ENCODE results near the gene JUNB.

DNA sequence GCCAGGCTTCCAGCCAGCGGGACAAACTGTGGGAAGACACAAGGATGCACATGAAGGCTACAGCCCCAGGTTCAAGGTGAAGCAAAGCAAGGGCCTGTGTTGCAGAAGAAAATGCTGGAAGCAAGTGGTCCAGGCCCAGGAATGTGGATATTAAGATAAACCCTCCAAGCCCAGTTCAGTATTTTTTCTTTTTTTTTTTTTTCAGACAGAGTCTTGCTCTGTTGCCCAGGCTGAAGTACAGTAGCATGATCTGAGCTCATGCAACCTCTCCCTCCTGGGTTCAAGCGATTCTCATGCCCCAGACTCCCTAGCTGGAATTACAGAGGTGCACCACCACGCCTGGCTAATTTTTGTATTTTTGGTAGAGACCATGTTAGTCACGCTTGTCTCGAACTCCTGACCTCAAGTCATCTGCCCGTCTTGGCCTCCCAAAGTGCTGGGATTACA is 5.9 kb downstream of the JUNB start:
- TF ChIP-seq, protein P1, sequence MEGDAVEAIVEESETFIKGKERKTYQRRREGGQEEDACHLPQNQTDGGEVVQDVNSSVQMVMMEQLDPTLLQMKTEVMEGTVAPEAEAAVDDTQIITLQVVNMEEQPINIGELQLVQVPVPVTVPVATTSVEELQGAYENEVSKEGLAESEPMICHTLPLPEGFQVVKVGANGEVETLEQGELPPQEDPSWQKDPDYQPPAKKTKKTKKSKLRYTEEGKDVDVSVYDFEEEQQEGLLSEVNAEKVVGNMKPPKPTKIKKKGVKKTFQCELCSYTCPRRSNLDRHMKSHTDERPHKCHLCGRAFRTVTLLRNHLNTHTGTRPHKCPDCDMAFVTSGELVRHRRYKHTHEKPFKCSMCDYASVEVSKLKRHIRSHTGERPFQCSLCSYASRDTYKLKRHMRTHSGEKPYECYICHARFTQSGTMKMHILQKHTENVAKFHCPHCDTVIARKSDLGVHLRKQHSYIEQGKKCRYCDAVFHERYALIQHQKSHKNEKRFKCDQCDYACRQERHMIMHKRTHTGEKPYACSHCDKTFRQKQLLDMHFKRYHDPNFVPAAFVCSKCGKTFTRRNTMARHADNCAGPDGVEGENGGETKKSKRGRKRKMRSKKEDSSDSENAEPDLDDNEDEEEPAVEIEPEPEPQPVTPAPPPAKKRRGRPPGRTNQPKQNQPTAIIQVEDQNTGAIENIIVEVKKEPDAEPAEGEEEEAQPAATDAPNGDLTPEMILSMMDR (IDR thresholded peaks at IDR 0.05) = no peak
- no peak for TF ChIP-seq POLR2A (IDR thresholded peaks at IDR 0.05)

Data from breast epithelium (tissue), 3 donors.